ELF-1 (cell line): ENCODE data around the gene BRD4.
A peak's percentile ranks its signal among the peaks of the same experiment; 100 is the strongest.
"Not testable (repeated sequence)": the region's sequence is repeated elsewhere in the genome, so short reads cannot be mapped to it uniquely, and the experiment has no call there.

Experiments used
- DNase-seq: peaks from one replicate; pipeline ENCODE4 v3.0.0-alpha.2; 2016; ENCODE audit warnings: low read depth, low spot score

Gene BRD4

DNA sequence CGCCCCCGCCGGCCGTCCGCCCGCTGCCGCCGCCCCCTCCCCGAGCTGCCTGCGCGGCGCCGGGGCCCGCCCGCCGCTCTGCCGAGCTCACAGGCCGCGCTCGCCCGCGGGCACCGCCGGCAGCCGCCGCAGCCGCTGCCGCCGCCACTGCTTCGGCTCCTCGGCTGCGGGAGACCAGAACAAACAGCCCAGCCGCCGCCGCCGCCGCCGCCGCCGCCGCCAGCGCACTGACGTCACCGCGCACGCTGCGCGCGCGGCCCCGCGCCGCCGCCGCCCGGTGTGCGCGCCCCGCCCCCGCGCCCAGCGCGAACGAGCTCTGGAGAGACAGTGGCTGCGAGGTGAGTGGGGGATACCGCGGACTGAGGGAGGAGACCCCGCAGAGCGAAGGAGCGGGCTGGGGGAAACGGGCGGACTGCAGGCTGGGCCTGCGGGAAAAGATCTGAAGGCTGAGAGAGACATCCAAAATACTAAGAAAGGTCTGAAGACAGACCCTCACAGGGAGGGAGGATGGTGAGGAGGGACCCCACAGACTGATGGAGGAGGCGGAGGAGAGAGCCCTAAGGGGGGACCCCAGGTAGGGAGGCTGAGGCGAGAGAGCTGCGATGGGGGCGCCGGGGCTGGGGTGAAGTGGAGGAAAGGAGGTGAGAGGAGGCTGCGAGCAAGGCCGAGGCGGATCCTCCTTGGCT, at the start of gene BRD4:
Gene BRD4, minus strand, starts transcription at position 229 of the 686 bp plus-strand sequence. CDS start 59,440 bp downstream, outside the sequence.
- peak; percentile 38 for DNase-seq

DNA sequence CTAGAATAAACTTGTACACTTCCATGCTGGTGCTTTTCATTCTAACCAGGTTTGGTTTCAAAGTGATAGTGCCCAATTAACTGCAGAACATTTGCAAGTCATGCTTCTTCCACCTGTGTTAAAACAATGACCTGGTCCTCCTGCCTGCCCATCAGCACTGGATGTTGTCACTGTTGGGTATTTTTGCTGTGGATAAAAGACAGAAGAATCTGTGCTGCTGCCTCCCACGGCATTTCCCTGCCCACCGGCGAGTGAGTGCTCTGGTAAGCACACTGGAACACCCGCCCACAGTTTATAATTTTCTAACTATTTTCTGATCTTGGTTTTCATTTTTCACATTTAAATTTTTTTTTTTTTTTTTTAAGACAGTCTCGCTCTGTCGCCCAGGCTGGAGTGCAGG, 49.5 kb upstream of the BRD4 start:
- DNase-seq: no peak

DNA sequence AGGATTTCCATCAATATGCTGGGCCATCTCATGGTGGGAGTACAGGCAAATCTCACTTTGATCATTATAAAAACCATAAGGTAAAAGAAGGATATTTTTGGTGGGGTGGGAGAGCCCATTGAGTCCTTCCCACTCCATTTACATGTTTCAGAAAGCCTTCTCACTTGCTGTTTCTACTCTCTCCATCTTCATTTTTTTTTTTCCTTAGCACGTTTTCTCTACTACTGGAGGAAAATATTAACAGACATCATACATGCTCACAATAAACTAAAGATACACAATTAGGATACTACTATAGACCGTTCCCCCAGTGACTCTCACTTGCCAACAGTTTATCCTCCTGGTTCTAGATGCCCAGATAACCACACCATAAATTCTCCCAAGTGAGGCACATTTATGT, 49.1 kb upstream of the BRD4 start:
- DNase-seq: no peak

DNA sequence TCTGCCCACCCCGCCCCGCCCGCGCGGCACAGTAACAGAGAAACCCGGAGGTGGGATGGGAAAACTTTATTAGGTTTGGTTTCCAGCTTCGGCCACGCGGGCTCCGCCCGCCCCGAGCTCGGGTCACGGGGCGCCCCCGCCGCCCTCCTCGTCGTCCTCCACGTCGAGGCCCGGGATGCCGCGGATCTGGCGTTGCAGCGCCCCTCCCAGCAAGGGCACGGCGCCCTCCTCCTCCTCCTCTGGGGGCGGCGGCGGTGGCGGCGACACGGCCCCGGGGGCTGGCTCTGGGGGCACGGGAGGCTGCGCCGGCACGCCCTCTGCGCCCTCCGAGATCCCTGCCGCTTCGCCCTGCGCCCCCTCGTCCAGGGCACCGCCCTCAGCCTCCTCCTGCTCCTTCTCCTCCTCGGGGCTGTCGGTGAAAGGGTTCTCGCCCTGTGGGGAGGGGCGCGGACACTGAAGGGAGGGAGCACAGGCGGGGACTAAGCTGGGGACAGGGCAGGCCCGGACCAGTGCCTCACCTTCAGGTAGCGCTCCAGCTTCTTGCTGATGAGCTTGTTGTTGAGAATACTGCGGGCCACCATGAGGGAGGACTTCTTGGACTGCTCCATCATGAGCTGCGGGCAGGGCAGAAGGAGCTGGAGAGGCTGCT, 47.8 kb upstream of the BRD4 start:
- peak; percentile 89 for DNase-seq

DNA sequence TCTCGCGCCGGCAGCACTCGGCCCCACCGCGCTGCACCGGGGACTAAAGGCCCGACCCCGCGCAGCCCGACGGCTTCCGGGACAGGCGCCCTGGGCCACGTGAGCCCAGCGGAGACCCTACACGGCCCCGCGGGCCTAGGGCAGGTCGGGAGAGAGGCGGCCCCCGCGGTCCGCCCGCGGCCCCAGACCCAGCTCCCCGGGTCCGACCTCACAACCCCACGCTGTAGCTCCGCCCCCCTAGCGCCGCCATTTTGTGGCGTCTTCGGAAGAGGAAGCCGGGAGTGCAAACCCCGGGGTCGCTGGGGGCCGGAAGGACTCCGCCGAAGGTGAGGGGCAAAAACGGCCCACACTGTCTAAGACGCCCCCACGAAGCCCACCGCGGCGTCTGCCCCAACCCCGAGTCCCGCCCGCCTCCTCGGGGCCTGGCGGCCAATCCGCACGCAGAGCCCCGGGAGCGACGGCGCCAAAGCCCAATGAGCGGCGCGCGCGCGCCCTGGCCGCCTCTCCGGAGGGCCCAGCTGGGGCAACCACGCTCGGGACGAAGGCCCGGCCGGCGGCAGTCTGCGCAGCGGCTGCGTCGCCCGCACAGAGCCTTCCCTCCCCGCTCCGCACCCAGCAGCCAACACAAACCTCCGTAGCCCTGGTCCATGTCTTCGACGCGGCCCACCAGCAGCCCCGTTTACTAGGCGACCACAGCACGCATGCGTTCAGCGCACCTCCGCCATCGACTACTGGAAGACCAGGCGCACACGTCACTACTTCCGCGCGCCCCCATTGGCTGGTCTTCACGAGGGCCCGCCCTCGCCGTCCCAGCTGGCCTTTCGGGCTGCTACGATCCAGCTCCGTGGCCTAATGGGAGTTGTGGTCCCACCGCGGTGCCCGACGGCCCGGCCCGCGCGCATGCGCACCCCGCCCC, 47.0 kb upstream of the BRD4 start, which contains the start of gene AKAP8:
Gene AKAP8, minus strand, starts transcription at position 705 of the 916 bp plus-strand sequence. Its CDS starts 56 bp downstream, at position 649.
- DNase-seq: peak; percentile 99

DNA sequence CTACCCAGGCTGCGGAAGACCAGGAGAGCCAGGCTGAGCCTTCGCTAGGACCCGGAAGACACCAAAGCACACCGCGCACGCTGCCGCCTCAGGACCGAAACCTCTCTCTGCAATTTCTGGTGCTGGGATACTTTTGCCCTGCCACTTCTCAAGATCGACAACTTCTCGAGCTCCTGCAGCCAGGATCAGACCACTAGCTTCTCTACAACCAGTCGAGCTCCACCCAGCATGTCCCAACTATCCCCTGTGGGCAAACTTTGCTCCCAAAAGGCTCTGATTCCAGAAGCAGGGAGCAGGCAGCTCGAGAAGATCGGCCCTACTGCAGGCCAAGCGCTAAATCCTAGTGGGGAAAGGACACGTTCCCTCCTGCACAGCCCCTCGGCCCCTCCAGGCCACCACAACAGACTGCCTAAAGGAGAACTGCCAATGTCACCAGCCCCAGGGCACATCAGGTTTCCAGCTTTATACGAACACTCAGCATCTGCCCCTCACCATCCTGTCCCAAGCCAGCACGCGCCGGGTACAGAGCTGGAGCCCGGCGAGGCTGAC, 46.3 kb upstream of the BRD4 start:
- DNase-seq: peak; percentile 76

GRCh38 chr19:15374796-15375440, 42.6 kb upstream of the BRD4 start:
- DNase-seq: no peak

- no peak for DNase-seq
Measured at GRCh38 chr19:15374105-15374651, 41.8 kb upstream of the BRD4 start.

DNA sequence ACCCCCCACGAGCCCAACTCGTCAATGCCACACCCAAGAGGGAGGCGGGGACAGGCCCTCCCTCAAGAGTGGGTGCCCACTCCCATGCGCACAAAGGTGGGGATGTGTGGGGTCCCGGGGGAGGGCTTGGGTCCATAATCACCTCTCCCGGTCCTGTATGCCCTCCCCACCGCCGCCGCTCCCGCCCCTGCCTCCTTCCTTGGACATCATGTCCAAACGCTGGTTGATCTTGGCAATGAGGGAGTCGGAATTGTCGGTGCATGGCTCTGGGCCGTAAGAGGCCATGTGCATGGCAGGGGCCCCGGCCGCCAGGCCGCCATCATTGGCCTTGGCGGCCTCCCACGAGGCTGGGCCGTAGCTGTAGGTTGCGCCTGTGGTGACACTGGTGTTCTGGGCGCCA, 41.3 kb upstream of the BRD4 start:
- DNase-seq: no peak

DNA sequence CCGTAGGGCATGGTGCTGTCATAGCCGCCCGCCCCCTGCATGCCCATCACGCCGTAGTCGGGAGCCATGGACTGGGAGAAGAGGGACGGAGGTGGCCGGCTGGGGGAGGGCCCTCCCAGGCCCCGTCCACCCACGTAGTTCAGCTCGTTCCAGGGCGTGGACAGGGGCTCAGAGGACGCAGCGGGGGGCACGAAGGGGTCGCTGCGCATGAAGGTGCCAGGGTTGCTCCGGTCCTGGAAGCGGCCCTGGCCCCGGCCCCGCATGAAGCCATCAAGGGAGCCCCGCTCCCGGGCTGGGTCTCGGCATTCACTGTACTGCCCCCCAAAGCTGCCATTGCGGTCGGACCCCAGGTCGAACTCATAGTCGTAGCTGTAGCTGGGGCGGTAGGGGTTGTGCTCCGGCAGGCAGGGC, 40.6 kb upstream of the BRD4 start:
- no peak for DNase-seq

DNA sequence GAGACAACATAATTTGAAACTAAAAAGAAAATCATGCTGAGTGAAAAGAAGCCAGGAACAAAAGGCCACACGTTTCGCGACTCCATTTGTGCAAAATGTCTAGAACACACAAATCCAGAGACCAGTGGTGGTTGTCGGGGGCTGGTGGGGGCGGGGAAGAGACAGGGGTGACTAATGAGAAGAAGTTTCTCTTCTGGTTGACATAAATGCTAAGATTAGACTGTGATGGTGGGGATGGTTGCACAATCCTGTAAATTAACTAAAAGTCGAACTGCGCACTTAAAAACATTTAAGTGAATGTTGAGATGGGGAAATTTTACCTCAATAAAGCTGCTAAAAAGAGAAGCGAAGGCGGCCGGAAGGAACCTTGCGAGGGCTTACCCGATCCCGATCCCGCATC, 40.1 kb upstream of the BRD4 start:
- DNase-seq: no peak

DNA sequence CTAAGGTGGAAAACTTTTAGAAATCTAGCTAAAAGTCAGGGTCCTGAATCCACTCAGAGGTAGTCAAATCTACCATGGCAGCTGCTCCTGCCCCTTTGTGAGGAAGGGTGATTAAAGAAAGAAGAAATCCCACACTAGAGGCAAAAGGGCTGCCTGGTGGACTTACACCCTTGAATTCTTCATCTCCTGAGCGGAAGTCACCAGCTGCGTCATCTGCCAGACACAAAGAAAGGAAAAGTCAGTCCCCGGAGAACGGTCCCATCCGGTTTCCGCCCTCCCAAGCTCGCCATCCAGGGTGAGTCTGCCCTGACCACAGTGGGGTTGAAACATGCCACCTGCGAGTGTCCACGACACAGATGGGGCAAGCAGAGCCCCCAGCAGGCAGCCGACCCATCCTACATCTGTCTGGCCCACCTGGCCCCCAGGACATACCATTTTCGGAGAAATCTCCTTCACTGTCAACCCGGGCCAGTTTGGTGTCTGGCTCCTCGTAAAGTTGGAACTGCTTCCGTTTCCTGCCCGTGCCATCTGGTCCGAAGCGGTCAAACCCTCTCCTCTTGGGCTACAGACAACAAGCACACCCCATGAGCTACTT, 39.5 kb upstream of the BRD4 start:
- no peak for DNase-seq

GRCh38 chr19:15371119-15371518, 38.8 kb upstream of the BRD4 start:
- DNase-seq: no peak

DNA sequence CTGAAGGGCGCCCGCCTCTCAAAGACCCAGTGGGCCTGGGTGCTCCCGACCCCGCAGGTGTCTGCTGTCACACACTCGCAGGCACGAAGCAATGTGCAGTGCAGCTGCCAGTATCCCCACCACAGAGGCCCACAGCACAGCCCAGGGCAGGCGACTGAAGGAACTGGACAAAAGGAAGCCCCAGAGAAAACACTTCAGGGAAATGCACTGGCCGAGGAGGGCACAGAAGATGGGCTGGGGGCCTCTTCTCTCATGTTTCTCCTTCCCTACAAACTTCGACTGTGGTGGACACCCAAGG, 37.2 kb upstream of the BRD4 start:
- DNase-seq: no peak

- no peak for DNase-seq
Measured at GRCh38 chr19:15368798-15369593, 36.7 kb upstream of the BRD4 start.

- no peak for DNase-seq
Measured at GRCh38 chr19:15368051-15368632, 35.8 kb upstream of the BRD4 start.

GRCh38 chr19:15367439-15367838, 35.1 kb upstream of the BRD4 start:
- no peak for DNase-seq

DNA sequence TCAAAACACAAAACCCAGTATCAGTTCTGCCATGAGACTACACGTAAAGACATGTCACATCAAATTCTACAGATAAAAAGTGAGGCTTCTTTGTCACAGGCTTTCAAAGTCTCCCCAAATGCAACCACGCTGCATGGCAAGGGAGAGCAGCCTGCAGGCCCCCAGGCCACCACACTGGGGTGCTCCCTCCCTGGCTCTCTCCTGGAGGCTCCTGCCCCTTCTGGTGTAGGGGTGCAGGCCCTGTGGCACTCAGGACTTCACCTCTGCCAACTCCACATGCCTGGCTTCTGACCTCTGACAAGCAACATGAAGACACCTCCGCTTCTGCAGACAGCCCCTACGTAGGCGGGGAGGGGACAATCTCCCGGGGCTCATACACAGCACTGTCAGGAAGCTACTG, 32.9 kb upstream of the BRD4 start:
- DNase-seq: no peak

DNA sequence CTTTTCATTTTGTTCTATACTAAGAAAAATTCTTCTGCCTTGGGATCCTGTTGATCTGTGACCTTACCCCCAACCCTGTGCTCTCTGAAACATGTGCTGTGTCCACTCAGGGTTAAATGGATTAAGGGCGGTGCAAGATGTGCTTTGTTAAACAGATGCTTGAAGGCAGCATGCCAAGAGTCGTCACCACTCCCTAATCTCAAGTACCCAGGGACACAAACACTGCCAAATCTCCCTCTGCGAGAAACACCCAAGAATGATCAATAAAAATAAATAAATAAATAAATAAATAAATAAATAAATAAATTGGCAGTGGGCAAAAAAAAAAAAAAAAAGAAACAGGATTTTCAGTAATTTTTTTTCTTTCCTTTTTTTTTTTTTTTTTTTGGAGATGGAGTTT, 31.5 kb upstream of the BRD4 start:
- DNase-seq: not testable (repeated sequence)

GRCh38 chr19:15363048-15363447, 30.7 kb upstream of the BRD4 start:
- DNase-seq: not testable (repeated sequence)
